ENCODE data around the gene PRKCE. TPM values are rescaled to one million over a fixed set of nuclear protein-coding genes. Genes with fewer than 3 reads are reported as not detected.
"Not testable (repeated sequence)": the region's sequence is repeated elsewhere in the genome, so short reads cannot be mapped to it uniquely, and the experiment has no call there.

PRKCE gene
- polyA plus RNA-seq, 3 donors, result 8.3 to 9.2 (median 8.7) TPM

DNA sequence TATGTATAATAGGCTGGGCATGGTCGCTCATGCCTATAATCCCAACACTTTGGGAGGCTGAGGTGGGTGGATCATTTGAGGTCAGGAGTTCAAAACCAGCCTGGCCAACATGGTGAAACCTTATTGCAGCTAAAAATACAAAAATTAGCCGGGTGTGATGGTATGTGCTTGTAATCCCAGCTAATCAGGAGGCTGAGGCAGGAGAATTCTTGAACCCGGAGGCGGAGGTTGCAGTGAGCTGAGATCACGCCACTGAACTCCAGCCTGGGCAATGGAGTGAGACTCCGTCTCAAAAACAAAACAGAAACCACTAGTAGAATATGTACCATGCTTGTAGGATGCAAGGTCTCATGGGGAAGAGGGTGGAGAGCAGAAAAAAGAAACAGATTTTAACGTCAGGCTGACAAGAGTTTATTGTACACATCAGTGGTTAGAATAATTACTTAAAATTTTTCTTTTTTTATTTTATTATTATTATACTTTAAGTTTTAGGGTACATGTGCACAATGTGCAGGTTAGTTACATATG, 44.1 kb downstream of the PRKCE start:
- DNase-seq (ENCODE audit: low read depth in 3 of 3, low spot score in 2 of 3), result not testable (repeated sequence)

DNA sequence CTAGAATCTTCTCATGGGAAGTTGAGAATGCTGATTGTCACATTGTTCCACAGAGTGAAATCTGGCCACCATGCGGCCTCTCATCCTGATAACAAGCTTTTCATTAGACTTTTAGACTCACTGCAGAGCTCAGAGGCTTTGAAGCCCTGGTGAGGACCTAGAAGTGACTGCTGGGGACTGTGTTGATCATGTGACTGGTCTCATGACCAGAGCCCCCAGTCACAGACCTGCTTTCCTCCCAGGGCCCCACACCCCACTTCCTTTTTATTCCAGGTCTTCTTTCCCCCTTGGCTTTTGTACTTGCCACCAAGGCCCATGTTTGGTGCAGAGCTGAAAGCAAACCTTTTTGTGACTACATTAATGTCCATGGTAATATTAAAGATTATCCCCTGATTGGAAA, 45.2 kb downstream of the PRKCE start:
- no peak for DNase-seq (ENCODE audit: low read depth in 3 of 3, low spot score in 2 of 3)

GRCh38 chr2:45697190-45697589, 45.7 kb downstream of the PRKCE start:
- DNase-seq (ENCODE audit: low read depth in 3 of 3, low spot score in 2 of 3), result no peak

GRCh38 chr2:45698554-45698953, 47.1 kb downstream of the PRKCE start:
- no peak for DNase-seq (ENCODE audit: low read depth in 3 of 3, low spot score in 2 of 3)

DNA sequence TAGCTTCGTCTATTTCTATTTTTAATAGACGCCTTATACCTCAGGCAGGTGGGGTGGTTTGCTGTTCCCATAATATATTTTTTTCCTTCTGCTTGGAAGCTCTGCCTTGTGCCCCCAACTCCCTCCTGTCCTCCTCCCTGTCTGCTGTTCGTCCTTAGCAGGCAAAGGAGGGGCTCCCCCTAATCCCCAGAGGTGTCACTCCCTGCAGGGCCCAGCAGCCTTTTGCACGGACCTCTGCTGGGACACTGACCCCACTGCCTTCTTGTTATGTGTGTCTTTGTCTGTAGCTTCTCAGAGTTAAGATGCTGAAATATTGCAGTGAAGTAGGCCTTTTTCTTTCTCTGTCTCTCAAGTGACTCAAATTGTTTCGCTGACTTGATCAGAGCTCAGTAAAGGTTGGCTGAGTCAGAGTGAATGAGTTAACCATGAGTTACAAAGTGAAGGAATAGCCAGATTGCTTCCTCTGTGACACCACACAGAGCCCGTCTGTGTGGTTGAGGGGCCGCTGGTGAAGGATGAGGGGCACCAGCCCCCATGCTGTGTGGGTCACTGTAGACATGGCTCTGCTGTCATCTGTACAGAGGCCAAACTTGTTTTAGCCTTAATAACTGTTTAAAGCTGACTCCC, 47.7 kb downstream of the PRKCE start:
- DNase-seq (ENCODE audit: low read depth in 3 of 3, low spot score in 2 of 3), result no peak

DNA sequence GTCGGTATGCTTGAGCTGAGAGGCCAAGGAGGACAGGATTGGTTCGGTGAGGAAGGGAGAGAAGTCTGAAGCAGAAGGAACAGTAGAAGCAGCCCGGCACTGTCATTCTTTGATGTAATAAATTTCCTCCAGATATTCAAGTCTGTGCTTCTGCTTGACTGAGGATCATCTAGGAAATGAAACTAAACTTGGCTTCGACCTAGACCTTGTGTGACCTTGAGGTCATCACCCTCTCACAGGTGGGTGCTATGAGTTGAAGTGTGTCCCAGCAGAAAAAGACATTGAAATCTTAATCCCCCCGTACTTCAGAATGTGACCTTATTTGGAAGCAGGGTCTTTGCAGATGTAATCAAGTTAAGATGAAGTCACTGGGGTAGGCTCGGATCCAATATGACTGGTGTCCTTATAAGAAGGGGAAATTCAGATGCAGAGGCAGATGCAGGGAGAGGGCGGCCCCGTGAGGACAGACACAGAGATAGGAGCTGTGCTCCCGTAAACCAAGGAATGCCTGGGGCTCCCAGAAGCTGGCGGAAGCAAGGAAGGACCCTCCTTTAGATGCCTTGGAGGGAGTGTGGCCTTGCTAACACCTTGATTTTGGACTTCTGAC, 49.0 kb downstream of the PRKCE start:
- no peak for DNase-seq (ENCODE audit: low read depth in 3 of 3, low spot score in 2 of 3)

DNA sequence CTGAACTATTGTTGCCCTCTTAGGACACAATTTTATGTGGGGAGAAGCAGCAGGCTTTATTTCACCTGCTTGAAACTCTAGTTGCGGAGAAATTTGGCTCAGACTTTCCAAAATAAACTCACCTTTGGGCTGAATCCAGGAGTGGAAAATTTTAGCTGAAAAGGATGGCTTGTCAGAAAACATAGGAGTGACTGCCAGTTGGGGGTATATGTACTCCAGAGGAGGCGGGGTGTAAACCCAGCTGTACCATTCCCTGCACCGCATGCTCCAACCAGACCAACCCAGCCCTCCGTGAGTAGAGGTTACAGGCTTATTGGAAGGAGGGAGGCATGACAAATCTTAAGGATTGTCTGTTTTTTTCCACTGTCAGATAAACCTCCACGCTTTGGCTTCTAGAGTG, 53.8 kb downstream of the PRKCE start:
- no peak for DNase-seq (ENCODE audit: low read depth in 3 of 3, low spot score in 2 of 3)

DNA sequence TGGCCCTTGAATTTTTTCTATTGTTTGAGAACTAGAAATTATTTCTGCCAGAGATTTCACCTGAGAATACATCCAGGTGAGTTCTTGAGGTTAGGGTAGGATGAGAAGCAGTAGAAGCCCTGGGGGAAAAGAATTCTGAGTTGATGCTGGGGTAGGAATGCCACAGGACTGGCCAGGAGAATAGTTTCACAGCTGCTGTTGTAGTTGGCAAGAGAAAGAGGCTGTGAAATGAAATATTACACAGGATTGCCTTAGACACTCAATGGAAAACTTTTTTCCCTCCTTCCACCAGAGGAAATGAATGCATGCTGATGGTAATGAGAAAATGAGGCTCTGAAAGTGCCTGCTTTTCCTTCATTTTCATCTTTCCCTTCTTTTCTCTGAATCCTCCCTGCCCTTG, 54.6 kb downstream of the PRKCE start:
- DNase-seq (ENCODE audit: low read depth in 3 of 3, low spot score in 2 of 3), result no peak

- DNase-seq (ENCODE audit: low read depth in 3 of 3, low spot score in 2 of 3), result no peak
These were observed 55.5 kb downstream of the PRKCE start for GRCh38 chr2:45707006-45707405.

GRCh38 chr2:45707661-45708060, 56.2 kb downstream of the PRKCE start:
- no peak for DNase-seq (ENCODE audit: low read depth in 3 of 3, low spot score in 2 of 3)

GRCh38 chr2:45708501-45708900, 57.0 kb downstream of the PRKCE start:
- no peak for DNase-seq (ENCODE audit: low read depth in 3 of 3, low spot score in 2 of 3)

- no peak for DNase-seq (ENCODE audit: low read depth in 3 of 3, low spot score in 2 of 3)
These were observed 57.7 kb downstream of the PRKCE start for GRCh38 chr2:45709137-45709536.

- no peak for DNase-seq (ENCODE audit: low read depth in 3 of 3, low spot score in 2 of 3)
These were observed 59.0 kb downstream of the PRKCE start for GRCh38 chr2:45710468-45710867.

DNA sequence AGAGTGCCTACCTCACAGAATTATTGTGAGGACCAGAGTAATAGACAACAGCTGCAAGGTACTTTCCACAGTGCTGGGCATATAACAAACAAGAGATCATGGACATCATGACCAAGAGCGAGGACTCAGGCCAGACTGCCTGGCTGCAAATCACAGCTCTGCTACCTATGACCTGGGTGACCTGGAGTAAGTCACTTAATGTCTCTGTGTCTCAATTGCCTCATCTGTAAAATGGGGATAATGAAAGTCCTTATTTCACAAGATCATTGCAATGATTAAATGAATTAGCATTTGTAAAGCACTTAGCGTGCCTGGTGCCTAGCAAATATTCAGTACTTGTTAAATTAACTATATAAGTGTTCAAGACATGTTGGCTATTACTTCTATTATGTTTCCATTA, 59.7 kb downstream of the PRKCE start:
- no peak for DNase-seq (ENCODE audit: low read depth in 3 of 3, low spot score in 2 of 3)

DNA sequence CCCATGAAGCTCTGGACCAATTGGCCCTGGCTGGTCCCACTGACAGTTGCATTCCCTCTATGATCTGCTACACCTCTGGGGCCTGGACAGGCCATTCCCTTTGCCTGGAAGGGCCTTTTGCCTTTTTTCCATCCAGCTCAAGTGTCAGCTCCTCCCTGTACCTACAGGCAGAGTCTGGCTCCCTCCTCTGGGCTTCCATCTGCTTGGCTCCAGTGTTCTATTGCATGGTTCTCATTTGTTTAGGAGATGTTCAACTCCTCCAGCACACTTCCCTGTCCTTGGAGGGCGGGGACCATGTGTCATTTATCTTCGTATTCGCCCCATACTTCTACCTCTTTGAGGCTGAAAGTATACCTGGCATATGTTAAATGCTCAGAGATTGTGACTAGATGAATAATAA, 61.1 kb downstream of the PRKCE start:
- no peak for DNase-seq (ENCODE audit: low read depth in 3 of 3, low spot score in 2 of 3)

GRCh38 chr2:45713136-45713535, 61.7 kb downstream of the PRKCE start:
- DNase-seq (ENCODE audit: low read depth in 3 of 3, low spot score in 2 of 3), result no peak

- no peak for DNase-seq (ENCODE audit: low read depth in 3 of 3, low spot score in 2 of 3)
These were observed 62.1 kb downstream of the PRKCE start for GRCh38 chr2:45713591-45713990.

DNA sequence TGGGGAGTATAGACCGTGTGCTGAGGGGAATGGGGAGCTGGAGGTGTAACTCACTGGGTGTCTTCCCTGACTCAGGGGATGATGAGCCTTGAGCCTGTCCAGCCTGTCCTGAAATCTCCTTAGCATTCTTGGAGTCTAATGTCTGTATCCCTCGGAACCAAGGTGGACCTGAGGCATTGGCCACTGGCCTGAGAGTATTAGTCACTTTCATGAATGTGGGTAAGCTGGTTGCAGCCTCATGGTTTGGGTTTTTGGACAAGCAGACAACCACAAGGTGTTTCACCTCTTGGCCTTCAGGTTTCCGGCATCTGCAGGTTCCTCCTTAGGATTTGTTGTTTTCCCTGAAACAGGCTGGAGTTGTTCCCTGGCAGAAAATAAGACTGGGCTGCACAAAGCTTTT, 63.2 kb downstream of the PRKCE start:
- no peak for DNase-seq (ENCODE audit: low read depth in 3 of 3, low spot score in 2 of 3)

GRCh38 chr2:45715601-45716379, 64.3 kb downstream of the PRKCE start:
- no peak for DNase-seq (ENCODE audit: low read depth in 3 of 3, low spot score in 2 of 3)

DNA sequence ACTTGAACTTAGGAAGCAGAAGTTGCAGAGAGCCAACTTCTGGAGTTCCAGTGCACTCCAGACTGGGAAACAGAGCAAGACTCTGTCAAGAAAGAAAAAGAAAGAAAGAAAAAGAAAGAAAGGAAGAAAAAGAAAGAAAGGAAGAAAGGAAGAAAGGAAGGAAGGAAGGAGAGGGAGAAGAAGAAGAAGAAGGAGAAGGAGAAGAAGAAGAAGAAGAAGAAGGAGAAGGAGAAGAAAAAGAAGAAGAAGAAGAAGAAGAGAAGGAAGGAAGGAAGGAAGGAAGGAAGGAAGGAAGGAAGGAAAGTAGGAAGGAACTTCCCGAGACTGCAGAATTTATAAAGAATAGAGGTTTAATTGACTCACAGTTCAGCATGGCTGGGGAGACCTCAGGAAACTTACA, 65.0 kb downstream of the PRKCE start:
- not testable (repeated sequence) for DNase-seq (ENCODE audit: low read depth in 3 of 3, low spot score in 2 of 3)

GRCh38 chr2:45716915-45717314, 65.4 kb downstream of the PRKCE start:
- DNase-seq (ENCODE audit: low read depth in 3 of 3, low spot score in 2 of 3), result no peak

DNA sequence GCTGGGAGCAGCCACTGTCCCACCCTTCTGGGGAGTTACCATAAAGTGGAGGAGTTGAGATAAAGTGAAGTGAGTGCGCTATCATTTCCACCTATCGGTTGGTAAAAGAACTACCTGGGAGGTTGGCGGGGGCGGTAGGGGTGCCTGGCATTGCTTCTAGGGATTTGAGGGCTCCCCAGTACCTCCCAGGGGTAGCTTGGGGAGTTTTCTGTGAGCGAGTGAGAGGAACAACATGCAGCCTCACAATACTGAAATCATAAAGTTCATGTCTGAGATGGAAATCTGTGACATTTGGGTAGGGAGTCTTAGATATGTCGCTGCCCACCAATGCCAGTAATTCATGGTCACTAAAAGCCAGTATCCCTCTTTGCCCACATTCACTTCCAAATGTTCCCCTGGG, 68.7 kb downstream of the PRKCE start:
- no peak for DNase-seq (ENCODE audit: low read depth in 3 of 3, low spot score in 2 of 3)
